Panc1 (cell line): ENCODE measurements around the gene TTBK1. TPM values are rescaled to one million over a fixed set of nuclear protein-coding genes. Genes with fewer than 3 reads are reported as not detected.

Experiments used
- ATAC-seq: fragments of 200-7000 bp; cut with Tn5 transposase; 2 replicates; pipeline ENCODE4 v1.9.1; 2020; ENCODE audit warnings: mild to moderate bottlenecking, moderate library complexity
- BruUV-seq: library from RNA; stranded (reverse); fragments of 400-500 nt; replicated peaks from 2 replicates; lab custom pipeline; 2021; lab: Mats Ljungman, UMichigan
- CTCF ChIA-PET: fragments of 300-600 bp; sonication (Branson Sonifier 250); formaldehyde crosslinking; loops from one replicate; lab custom pipeline; 2022; ENCODE audit warnings: antibody characterized with exemption; lab: Charles Lee
- POLR2A ChIA-PET: fragments of 300-600 bp; sonication (Branson Sonifier 250); formaldehyde crosslinking; loops from one replicate; lab custom pipeline; 2022; ENCODE audit warnings: antibody characterized with exemption; lab: Charles Lee
- DNase-seq: peaks from one replicate; pipeline ENCODE4 v3.0.0-alpha.2; 2010; ENCODE audit warnings: low read depth, low spot score
- H3K27ac ChIP-seq: 2 replicates; pipeline ENCODE4 v1.5.1; 2011; ENCODE audit warnings: mild to moderate bottlenecking, low read length, inconsistent platforms
- H3K27me3 ChIP-seq: fragments of 200-500 bp; sonication (Bioruptor generic); 2 replicates; pipeline ENCODE4 v1.6.0; 2014; ENCODE audit warnings: low read length, inconsistent platforms; ENCODE audit not compliant: control insufficient read depth, insufficient read depth
- H3K36me3 ChIP-seq: fragments of 200-500 bp; sonication (Bioruptor generic); 2 replicates; pipeline ENCODE4 v1.5.1; 2014; ENCODE audit warnings: inconsistent platforms, mild to moderate bottlenecking, low read length, moderate library complexity; ENCODE audit not compliant: control insufficient read depth, insufficient read depth
- H3K4me1 ChIP-seq: 2 replicates; pipeline ENCODE4 v1.5.1; 2011; ENCODE audit warnings: inconsistent platforms, mild to moderate bottlenecking, low read length, moderate library complexity; ENCODE audit not compliant: control insufficient read depth, insufficient read depth
- H3K4me3 ChIP-seq, 2 experiments: 2 replicates each; pipeline ENCODE4 v1.5.1; 2011 to 2012; ENCODE audit warnings: low read depth in 2 of 2, low read length in 2 of 2, mild to moderate bottlenecking in 2 of 2, inconsistent platforms in 1 of 2, moderate library complexity in 1 of 2
- H3K9me3 ChIP-seq: fragments of 200-500 bp; sonication (Bioruptor generic); 2 replicates; pipeline ENCODE4 v1.5.1; 2014; ENCODE audit warnings: low read depth, mild to moderate bottlenecking, inconsistent platforms, low read length, moderate library complexity; ENCODE audit not compliant: control insufficient read depth, insufficient read depth
- POLR2AphosphoS5 ChIP-seq: IDR thresholded peaks from 2 replicates; pipeline ENCODE4 v1.6.1; 2012; ENCODE audit warnings: mild to moderate bottlenecking, low read depth, low read length, moderate library complexity
- SIN3A ChIP-seq: IDR thresholded peaks from 2 replicates; pipeline ENCODE4 v1.6.1; 2012; ENCODE audit warnings: low read depth, mild to moderate bottlenecking, low read length, moderate library complexity, borderline replicate concordance; ENCODE audit not compliant: insufficient read depth
- TCF7L2 ChIP-seq: IDR thresholded peaks from 2 replicates; pipeline ENCODE4 v1.6.1; 2011; ENCODE audit warnings: mild to moderate bottlenecking, low read depth, low read length, inconsistent platforms
- in situ Hi-C: cut with HindIII; loops from 2 replicates; pipeline ENCODE4 v1.10.0; 2016; ENCODE audit warnings: low sequenced_read_pairs, low pct_unique_long_range_greater_than_20kb
- intact Hi-C: fragments of 100-400 bp; cut with micrococcal nuclease; formaldehyde crosslinking; loops from one replicate; pipeline ENCODE4 v1.10.0; 2022; ENCODE audit not compliant: unreplicated experiment
- total RNA-seq: library from RNA; stranded (reverse); gene quantifications from one replicate; pipeline ENCODE4 v1.2.1, GENCODE V29; 2021; ENCODE audit not compliant: unreplicated experiment
- TF ChIP-seq, protein P1 (sequence below): fragments of 450-650 bp; IDR thresholded peaks from 2 replicates; pipeline ENCODE4 v1.5.1; 2017; ENCODE audit warnings: mild to moderate bottlenecking
- TF ChIP-seq, protein P2 (sequence below), 2 experiments: IDR thresholded peaks; 2 replicates each; pipeline ENCODE4 v1.6.1; 2011 to 2012; ENCODE audit warnings: low read depth in 2 of 2, control low read depth in 1 of 2, low read length in 1 of 2, mild to moderate bottlenecking in 1 of 2, moderate library complexity in 1 of 2; ENCODE audit not compliant: insufficient read depth in 1 of 2

The TTBK1 gene
- total RNA-seq, 1 experiment from 2014 or later = 0.10 TPM

DNA sequence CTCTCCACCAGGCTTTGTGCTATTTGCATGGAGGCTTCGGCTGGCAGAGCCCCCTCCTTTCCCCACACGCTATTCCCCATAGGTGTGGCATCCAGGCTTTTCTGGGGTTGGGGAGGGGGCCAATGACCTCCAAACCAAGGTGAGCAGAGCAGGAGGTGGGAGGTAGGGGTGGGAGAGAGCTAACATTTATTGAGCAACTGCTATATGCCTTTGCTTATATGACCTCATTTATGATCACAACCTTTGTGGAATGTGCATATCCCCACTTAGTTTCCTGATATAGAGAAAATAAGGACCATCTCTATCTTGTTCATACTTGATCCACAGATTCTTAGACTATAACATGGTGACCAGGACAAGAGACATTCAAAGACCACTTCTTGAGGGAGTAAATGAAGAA is 37.0 kb downstream of the TTBK1 start:
- POLR2A ChIA-PET = no interaction called here
- no peak for ATAC-seq
- no peak overlapping the region for H3K27ac ChIP-seq
- H3K36me3 ChIP-seq = no peaks in the 10 kb centered on the region
- no TSS peak for BruUV-seq
- no peak overlapping the region for H3K4me3 ChIP-seq
- no peaks in the 10 kb centered on the region; the same call in 1 of the 2 replicates for H3K4me1 ChIP-seq
- TF ChIP-seq, protein P1, sequence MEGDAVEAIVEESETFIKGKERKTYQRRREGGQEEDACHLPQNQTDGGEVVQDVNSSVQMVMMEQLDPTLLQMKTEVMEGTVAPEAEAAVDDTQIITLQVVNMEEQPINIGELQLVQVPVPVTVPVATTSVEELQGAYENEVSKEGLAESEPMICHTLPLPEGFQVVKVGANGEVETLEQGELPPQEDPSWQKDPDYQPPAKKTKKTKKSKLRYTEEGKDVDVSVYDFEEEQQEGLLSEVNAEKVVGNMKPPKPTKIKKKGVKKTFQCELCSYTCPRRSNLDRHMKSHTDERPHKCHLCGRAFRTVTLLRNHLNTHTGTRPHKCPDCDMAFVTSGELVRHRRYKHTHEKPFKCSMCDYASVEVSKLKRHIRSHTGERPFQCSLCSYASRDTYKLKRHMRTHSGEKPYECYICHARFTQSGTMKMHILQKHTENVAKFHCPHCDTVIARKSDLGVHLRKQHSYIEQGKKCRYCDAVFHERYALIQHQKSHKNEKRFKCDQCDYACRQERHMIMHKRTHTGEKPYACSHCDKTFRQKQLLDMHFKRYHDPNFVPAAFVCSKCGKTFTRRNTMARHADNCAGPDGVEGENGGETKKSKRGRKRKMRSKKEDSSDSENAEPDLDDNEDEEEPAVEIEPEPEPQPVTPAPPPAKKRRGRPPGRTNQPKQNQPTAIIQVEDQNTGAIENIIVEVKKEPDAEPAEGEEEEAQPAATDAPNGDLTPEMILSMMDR = no peak
- TF ChIP-seq, protein P2, sequence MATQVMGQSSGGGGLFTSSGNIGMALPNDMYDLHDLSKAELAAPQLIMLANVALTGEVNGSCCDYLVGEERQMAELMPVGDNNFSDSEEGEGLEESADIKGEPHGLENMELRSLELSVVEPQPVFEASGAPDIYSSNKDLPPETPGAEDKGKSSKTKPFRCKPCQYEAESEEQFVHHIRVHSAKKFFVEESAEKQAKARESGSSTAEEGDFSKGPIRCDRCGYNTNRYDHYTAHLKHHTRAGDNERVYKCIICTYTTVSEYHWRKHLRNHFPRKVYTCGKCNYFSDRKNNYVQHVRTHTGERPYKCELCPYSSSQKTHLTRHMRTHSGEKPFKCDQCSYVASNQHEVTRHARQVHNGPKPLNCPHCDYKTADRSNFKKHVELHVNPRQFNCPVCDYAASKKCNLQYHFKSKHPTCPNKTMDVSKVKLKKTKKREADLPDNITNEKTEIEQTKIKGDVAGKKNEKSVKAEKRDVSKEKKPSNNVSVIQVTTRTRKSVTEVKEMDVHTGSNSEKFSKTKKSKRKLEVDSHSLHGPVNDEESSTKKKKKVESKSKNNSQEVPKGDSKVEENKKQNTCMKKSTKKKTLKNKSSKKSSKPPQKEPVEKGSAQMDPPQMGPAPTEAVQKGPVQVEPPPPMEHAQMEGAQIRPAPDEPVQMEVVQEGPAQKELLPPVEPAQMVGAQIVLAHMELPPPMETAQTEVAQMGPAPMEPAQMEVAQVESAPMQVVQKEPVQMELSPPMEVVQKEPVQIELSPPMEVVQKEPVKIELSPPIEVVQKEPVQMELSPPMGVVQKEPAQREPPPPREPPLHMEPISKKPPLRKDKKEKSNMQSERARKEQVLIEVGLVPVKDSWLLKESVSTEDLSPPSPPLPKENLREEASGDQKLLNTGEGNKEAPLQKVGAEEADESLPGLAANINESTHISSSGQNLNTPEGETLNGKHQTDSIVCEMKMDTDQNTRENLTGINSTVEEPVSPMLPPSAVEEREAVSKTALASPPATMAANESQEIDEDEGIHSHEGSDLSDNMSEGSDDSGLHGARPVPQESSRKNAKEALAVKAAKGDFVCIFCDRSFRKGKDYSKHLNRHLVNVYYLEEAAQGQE (IDR thresholded peaks at IDR 0.05; ENCODE audit: insufficient read depth in 1 of 2, low read depth in 2 of 2, low read length in 1 of 2) = no peak
- TF ChIP-seq SIN3A (no peak), TCF7L2 (no peak), POLR2AphosphoS5 (no peak)
- no peaks in the 10 kb centered on the region; the same call in 1 of the 2 replicates for H3K27me3 ChIP-seq
- no peak for DNase-seq
- intact Hi-C loops = no loop called here
- H3K9me3 ChIP-seq = no peaks in the 10 kb centered on the region
- in situ Hi-C loops = no loop called here
- CTCF ChIA-PET = interaction anchor here (0.5 kb wide), 1 partner anchor 117 kb away, joined by 6 read pairs; no protein-coding TSS in a partner anchor

DNA sequence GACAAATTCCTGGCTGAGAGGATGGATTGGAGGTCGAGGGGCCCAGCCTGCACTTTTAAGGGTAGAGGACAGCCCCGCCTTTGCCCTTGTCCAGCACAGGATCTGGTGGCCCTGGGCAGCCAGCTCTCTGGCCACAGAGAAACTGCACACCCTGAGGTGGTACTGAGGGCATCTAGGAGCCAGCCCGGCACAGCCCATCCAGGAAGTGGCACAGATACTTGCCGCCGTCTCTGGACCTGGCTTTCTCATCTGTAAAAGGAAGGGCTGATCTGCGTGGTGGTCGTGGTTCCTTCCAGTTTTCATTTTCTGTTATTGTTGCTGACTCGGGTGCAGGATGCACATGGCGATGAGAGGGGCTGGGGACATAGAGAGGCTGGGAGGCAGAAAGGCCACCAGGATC is 38.8 kb downstream of the TTBK1 start:
- no peak overlapping the region for H3K4me3 ChIP-seq
- no peak overlapping the region for H3K27ac ChIP-seq
- POLR2A ChIA-PET = no interaction called here
- no peaks in the 10 kb centered on the region for H3K36me3 ChIP-seq
- ATAC-seq (no peak), DNase-seq (no peak)
- intact Hi-C loops (no loop called here), in situ Hi-C loops (no loop called here)
- CTCF ChIA-PET = interaction anchor here (0.7 kb wide), 1 partner anchor 26 kb away, joined by 3 read pairs; the partner anchor contains the start of gene CRIP3
- H3K27me3 ChIP-seq = no peaks in the 10 kb centered on the region; the same call in 1 of the 2 replicates
- no peaks in the 10 kb centered on the region for H3K9me3 ChIP-seq
- BruUV-seq = no TSS peak
- no peaks in the 10 kb centered on the region; the same call in 1 of the 2 replicates for H3K4me1 ChIP-seq
- no peak for TF ChIP-seq SIN3A
- no peak for TF ChIP-seq TCF7L2
- TF ChIP-seq, protein P1 = no peak
- TF ChIP-seq, protein P2 (IDR thresholded peaks at IDR 0.05; ENCODE audit: insufficient read depth in 1 of 2, low read depth in 2 of 2, low read length in 1 of 2) = no peak
- TF ChIP-seq POLR2AphosphoS5 = no peak
